IMR-90 (cell line): Measurements from ENCODE around the gene UBL3. TPM values are rescaled to one million over a fixed set of nuclear protein-coding genes. Genes with fewer than 3 reads are reported as not detected.

Experiments
- ATAC-seq: fragments of 200-7000 bp; cut with Tn5 transposase; 2 replicates; pipeline ENCODE4 v1.9.1; 2020; ENCODE audit warnings: low read depth, mild to moderate bottlenecking, moderate library complexity
- BruUV-seq: library from RNA; stranded (reverse); fragments of 400-500 nt; replicated peaks from 2 replicates; lab custom pipeline; 2021; lab: Mats Ljungman, UMichigan
- CTCF ChIA-PET: fragments of 300-600 bp; formaldehyde crosslinking; extraction: SDS; loops from one replicate; lab custom pipeline; 2021; ENCODE audit warnings: antibody characterized with exemption; lab: Yijun Ruan, JAX
- POLR2A ChIA-PET: fragments of 300-600 bp; sonication (Branson Sonifier 250); formaldehyde crosslinking; loops from one replicate; lab custom pipeline; 2022; ENCODE audit warnings: antibody characterized with exemption; ENCODE audit not compliant: unreplicated experiment; lab: Charles Lee
- DNase-seq: peaks from one replicate; pipeline ENCODE4 v3.0.0; 2013
- H2AFZ ChIP-seq: replicated peaks from 2 replicates; pipeline ENCODE3; 2013; ENCODE audit warnings: low read length, mild to moderate bottlenecking; ENCODE audit not compliant: poor library complexity
- H2AK5ac ChIP-seq: 2 replicates; pipeline ENCODE4 v1.6.1; 2013; ENCODE audit warnings: low read depth, low read length, inconsistent platforms
- H2AK9ac ChIP-seq: replicated peaks from 2 replicates; pipeline ENCODE3; 2013; ENCODE audit warnings: mild to moderate bottlenecking, low read depth, low read length, moderate library complexity; ENCODE audit not compliant: poor library complexity
- H2BK120ac ChIP-seq: 2 replicates; pipeline ENCODE4 v1.6.1; 2013; ENCODE audit warnings: low read depth, low read length, inconsistent platforms
- H2BK15ac ChIP-seq: 3 replicates; pipeline ENCODE4 v1.6.1; 2013; ENCODE audit warnings: low read depth, low read length, inconsistent platforms
- H2BK20ac ChIP-seq: 2 replicates; pipeline ENCODE4 v1.6.1; 2013; ENCODE audit warnings: low read depth, mild to moderate bottlenecking, inconsistent platforms, low read length, moderate library complexity
- H2BK5ac ChIP-seq: 2 replicates; pipeline ENCODE4 v1.6.1; 2013; ENCODE audit warnings: mild to moderate bottlenecking, low read depth, low read length, inconsistent platforms; ENCODE audit not compliant: poor library complexity, severe bottlenecking
- H3K14ac ChIP-seq: replicated peaks from 2 replicates; pipeline ENCODE4 v1.6.1; 2013; ENCODE audit warnings: low read depth, low read length, inconsistent platforms
- H3K18ac ChIP-seq: 2 replicates; pipeline ENCODE4 v1.6.1; 2013; ENCODE audit warnings: low read depth, low read length, control low read depth
- H3K23ac ChIP-seq: 2 replicates; pipeline ENCODE4 v1.6.1; 2013; ENCODE audit warnings: low read depth, low read length, inconsistent platforms
- H3K27ac ChIP-seq: 2 replicates; pipeline ENCODE4 v1.5.1; 2013; ENCODE audit warnings: mild to moderate bottlenecking, control low read depth, low read length; ENCODE audit not compliant: insufficient read depth
- H3K27me3 ChIP-seq: 2 replicates; pipeline ENCODE4 v1.6.1; 2013; ENCODE audit warnings: low read length; ENCODE audit not compliant: control insufficient read depth, insufficient read depth
- H3K36me3 ChIP-seq: 2 replicates; pipeline ENCODE4 v1.6.1; 2013; ENCODE audit warnings: low read length, mixed read lengths; ENCODE audit not compliant: control insufficient read depth, insufficient read depth
- H3K4ac ChIP-seq: 2 replicates; pipeline ENCODE4 v1.6.1; 2013; ENCODE audit warnings: low read depth, low read length, inconsistent platforms
- H3K4me1 ChIP-seq: 2 replicates; pipeline ENCODE4 v1.6.1; 2013; ENCODE audit warnings: low read length, mixed read lengths; ENCODE audit not compliant: control insufficient read depth, insufficient read depth
- H3K4me2 ChIP-seq: 2 replicates; pipeline ENCODE4 v1.6.1; 2013; ENCODE audit warnings: low read depth, mild to moderate bottlenecking, control low read depth, low read length, moderate library complexity
- H3K4me3 ChIP-seq: 2 replicates; pipeline ENCODE4 v1.5.1; 2013; ENCODE audit warnings: low read depth, mild to moderate bottlenecking, control low read depth, low read length, moderate library complexity; ENCODE audit not compliant: insufficient read depth
- H3K56ac ChIP-seq: 2 replicates; pipeline ENCODE4 v1.6.1; 2013; ENCODE audit warnings: low read length, inconsistent platforms; ENCODE audit not compliant: insufficient read depth; ENCODE audit errors: extremely low read depth
- H3K79me1 ChIP-seq, 2 experiments: 2 replicates each; pipeline ENCODE4 v1.6.1; 2013; ENCODE audit warnings: low read length in 2 of 2, inconsistent platforms in 1 of 2, low read depth in 1 of 2
- H3K9ac ChIP-seq: 2 replicates; pipeline ENCODE4 v1.6.1; 2013; ENCODE audit warnings: low read depth, low read length, control low read depth
- H3K9me1 ChIP-seq: 2 replicates; pipeline ENCODE4 v1.6.1; 2013; ENCODE audit warnings: low read length, inconsistent platforms; ENCODE audit not compliant: insufficient read depth
- H3K9me3 ChIP-seq: 2 replicates; pipeline ENCODE4 v1.6.1; 2013; ENCODE audit warnings: low read length; ENCODE audit not compliant: control insufficient read depth, insufficient read depth
- H4K20me1 ChIP-seq: 2 replicates; pipeline ENCODE4 v1.6.1; 2013; ENCODE audit warnings: low read length, inconsistent platforms; ENCODE audit not compliant: insufficient read depth
- H4K5ac ChIP-seq: 2 replicates; pipeline ENCODE4 v1.6.1; 2013; ENCODE audit warnings: mild to moderate bottlenecking, low read depth, low read length, control low read depth
- H4K8ac ChIP-seq, 2 experiments: 2 replicates each; pipeline ENCODE4 v1.6.1; 2013; ENCODE audit warnings: low read depth in 2 of 2, low read length in 2 of 2, control low read depth in 1 of 2, inconsistent platforms in 1 of 2
- H4K91ac ChIP-seq: 2 replicates; pipeline ENCODE4 v1.6.1; 2013; ENCODE audit warnings: low read depth, low read length, inconsistent platforms; ENCODE audit not compliant: insufficient read depth
- BHLHE40 ChIP-seq: fragments of 150-350 bp; IDR thresholded peaks from 2 replicates; pipeline ENCODE4 v1.6.1; 2016; ENCODE audit warnings: mild to moderate bottlenecking, low read depth, low read length
- CEBPB ChIP-seq: IDR thresholded peaks from 2 replicates; pipeline ENCODE4 v1.6.1; 2012; ENCODE audit warnings: low read depth, low read length, improper control_type of control experiment
- CHD1 ChIP-seq: IDR thresholded peaks from 2 replicates; pipeline ENCODE4 v1.6.1; 2012; ENCODE audit warnings: low read depth, low read length, improper control_type of control experiment
- FOS ChIP-seq: fragments of 150-350 bp; IDR thresholded peaks from 2 replicates; pipeline ENCODE4 v1.6.1; 2016; ENCODE audit warnings: low read depth, low read length
- MAFK ChIP-seq: IDR thresholded peaks from 2 replicates; pipeline ENCODE4 v1.6.1; 2012; ENCODE audit warnings: low read depth, low read length, improper control_type of control experiment
- MAZ ChIP-seq: IDR thresholded peaks from 2 replicates; pipeline ENCODE4 v1.6.1; 2012; ENCODE audit warnings: low read depth, mild to moderate bottlenecking, low read length, improper control_type of control experiment, moderate library complexity, borderline replicate concordance
- MXI1 ChIP-seq: IDR thresholded peaks from 2 replicates; pipeline ENCODE4 v1.6.1; 2012; ENCODE audit warnings: low read depth, mild to moderate bottlenecking, low read length, moderate library complexity, borderline replicate concordance
- NFE2L2 ChIP-seq: fragments of 150-350 bp; IDR thresholded peaks from 2 replicates; pipeline ENCODE4 v1.6.1; 2016; ENCODE audit warnings: low read depth, mild to moderate bottlenecking, low read length
- POLR2A ChIP-seq: IDR thresholded peaks from 2 replicates; pipeline ENCODE4 v1.6.1; 2012; ENCODE audit warnings: mild to moderate bottlenecking, low read depth, low read length
- RAD21 ChIP-seq: IDR thresholded peaks from 2 replicates; pipeline ENCODE4 v1.6.1; 2012; ENCODE audit warnings: low read length, improper control_type of control experiment
- RCOR1 ChIP-seq: IDR thresholded peaks from 2 replicates; pipeline ENCODE4 v1.6.1; 2012; ENCODE audit warnings: mild to moderate bottlenecking, low read length, improper control_type of control experiment; ENCODE audit not compliant: insufficient replicate concordance
- RFX5 ChIP-seq: IDR thresholded peaks from 2 replicates; pipeline ENCODE4 v1.8.0; 2012; ENCODE audit warnings: low read depth, mild to moderate bottlenecking, low read length, moderate library complexity
- SMC3 ChIP-seq: fragments of 150-350 bp; IDR thresholded peaks from 2 replicates; pipeline ENCODE4 v1.6.1; 2016; ENCODE audit warnings: low read depth, mild to moderate bottlenecking, antibody characterized with exemption, low read length, moderate library complexity
- WGBS, 2 experiments: methylation state at CpG; one replicate each; pipeline versions ENCODE4 v1.1.5 to v1.1.7; 2013; ENCODE audit warnings: missing lambda C conversion rate in 2 of 2; ENCODE audit not compliant: insufficient read length in 1 of 2; ENCODE audit errors: extremely low coverage in 2 of 2; 5-methylcytosine and 5-hydroxymethylcytosine counted together
- dilution Hi-C: fragments of 300-500 bp; cut with HindIII; formaldehyde crosslinking; loops from one replicate; pipeline ENCODE4 v1.14.3; 2018; ENCODE audit warnings: low sequenced_read_pairs; ENCODE audit not compliant: unreplicated experiment
- in situ Hi-C: fragments of 300-500 bp; cut with MboI; formaldehyde crosslinking; loops from 3 replicates; pipeline ENCODE4 v1.14.3; 2019; ENCODE audit warnings: low sequenced_read_pairs, inconsistent platforms, mixed read lengths
- intact Hi-C: fragments of 100-400 bp; cut with micrococcal nuclease; formaldehyde crosslinking; loops from 2 replicates; pipeline ENCODE4 v1.10.0; 2022
- polyA plus RNA-seq, 3 experiments: library from polyadenylated mRNA; depleted of rRNA; stranded (reverse); fragments of >200 nt; gene quantifications; 2 replicates each; pipeline ENCODE4 v1.2.3, GENCODE V29; 2012; ENCODE audit warnings: low replicate concordance in 1 of 3
- total RNA-seq: library from RNA; depleted of rRNA; stranded (reverse); fragments of >200 nt; gene quantifications from 2 replicates; pipeline ENCODE4 v1.2.3, GENCODE V29; 2012
- TF ChIP-seq, protein P1 (sequence below): conservative IDR thresholded peaks from 2 replicates; pipeline ENCODE4 v1.5.1; 2012; ENCODE audit warnings: mild to moderate bottlenecking, low read depth, low read length, improper control_type of control experiment
- TF ChIP-seq, protein P2 (sequence below): fragments of 150-350 bp; IDR thresholded peaks from 2 replicates; pipeline ENCODE4 v1.6.1; 2016; ENCODE audit warnings: low read depth, mild to moderate bottlenecking, low read length, moderate library complexity, borderline replicate concordance
- TF ChIP-seq, protein P3 (sequence below): fragments of 150-350 bp; IDR thresholded peaks from 2 replicates; pipeline ENCODE4 v1.6.1; 2017; ENCODE audit warnings: mild to moderate bottlenecking, antibody characterized with exemption, low read length, low read depth

Gene UBL3
- total and polyA plus RNA-seq, 2 of the 4 experiments (the other 2 are of a cell fraction): 16.0 to 19.9 TPM

DNA sequence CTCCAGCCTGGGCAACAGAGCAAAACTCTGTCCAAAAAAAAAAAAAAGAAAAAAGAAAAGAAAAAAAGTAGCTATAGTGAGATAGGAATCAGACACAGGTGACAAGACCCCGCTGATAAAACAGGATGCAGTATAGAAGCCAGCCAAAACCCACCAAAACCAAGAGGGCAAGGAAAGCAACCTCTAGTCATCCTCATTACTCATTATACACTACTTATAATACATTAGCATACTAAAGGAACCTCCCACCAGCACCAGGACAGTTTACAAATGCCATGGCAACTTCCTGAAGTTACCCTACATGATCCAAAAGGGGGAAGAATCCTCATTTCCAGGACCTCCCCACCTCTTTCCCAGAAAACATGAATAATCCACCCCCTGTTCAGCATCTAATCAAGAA is 35.6 kb upstream of the UBL3 start:
- Histone ChIP-seq H3K9me1 (no peaks in the 10 kb centered on the region; the same call in 1 of the 2 replicates), H4K20me1 (no peaks in the 10 kb centered on the region), H3K79me1 (no peaks in the 10 kb centered on the region), H4K8ac (no peak overlapping the region), H2AK5ac (no peak overlapping the region), H3K18ac (no peak overlapping the region), H2BK15ac (no peak overlapping the region), H2AFZ (no peak overlapping the region), H4K91ac (no peak overlapping the region), H3K23ac (no peak overlapping the region), H2BK120ac (no peak overlapping the region), H3K36me3 (no peaks in the 10 kb centered on the region), H3K9me3 (no peaks in the 10 kb centered on the region), H3K27ac (no peak overlapping the region), H2BK5ac (no peak overlapping the region), H3K4ac (no peak overlapping the region), H3K14ac (no peak overlapping the region), H2BK20ac (no peak overlapping the region), H3K56ac (no peak overlapping the region), H3K4me1 (peaks cover 3% of the 10 kb centered on the region; the same call in 1 of the 2 replicates), H4K5ac (no peak overlapping the region), H3K27me3 (no peaks in the 10 kb centered on the region), H2AK9ac (no peak overlapping the region), H3K4me3 (no peak overlapping the region), H3K4me2 (no peak overlapping the region), H3K9ac (no peak overlapping the region)
- BruUV-seq: no TSS peak
- no CpG with 5 or more reads among the region's 1 CpG for WGBS, 2 experiments
- intact Hi-C loops (no loop called here), in situ Hi-C loops (no loop called here), dilution Hi-C loops (no loop called here)
- no peak for ATAC-seq
- ChIA-PET CTCF (no interaction called here), POLR2A (interaction anchor here (0.7 kb wide), 1 partner anchor 16 kb away, joined by 3 read pairs; no protein-coding TSS in a partner anchor)
- DNase-seq: no peak
- TF ChIP-seq RCOR1 (no peak), MAZ (no peak), POLR2A (no peak), CHD1 (no peak), FOS (no peak), CEBPB (no peak), NFE2L2 (no peak), RAD21 (no peak), BHLHE40 (no peak), MAFK (no peak), SMC3 (no peak), RFX5 (no peak), MXI1 (no peak)
- TF ChIP-seq, protein P1, sequence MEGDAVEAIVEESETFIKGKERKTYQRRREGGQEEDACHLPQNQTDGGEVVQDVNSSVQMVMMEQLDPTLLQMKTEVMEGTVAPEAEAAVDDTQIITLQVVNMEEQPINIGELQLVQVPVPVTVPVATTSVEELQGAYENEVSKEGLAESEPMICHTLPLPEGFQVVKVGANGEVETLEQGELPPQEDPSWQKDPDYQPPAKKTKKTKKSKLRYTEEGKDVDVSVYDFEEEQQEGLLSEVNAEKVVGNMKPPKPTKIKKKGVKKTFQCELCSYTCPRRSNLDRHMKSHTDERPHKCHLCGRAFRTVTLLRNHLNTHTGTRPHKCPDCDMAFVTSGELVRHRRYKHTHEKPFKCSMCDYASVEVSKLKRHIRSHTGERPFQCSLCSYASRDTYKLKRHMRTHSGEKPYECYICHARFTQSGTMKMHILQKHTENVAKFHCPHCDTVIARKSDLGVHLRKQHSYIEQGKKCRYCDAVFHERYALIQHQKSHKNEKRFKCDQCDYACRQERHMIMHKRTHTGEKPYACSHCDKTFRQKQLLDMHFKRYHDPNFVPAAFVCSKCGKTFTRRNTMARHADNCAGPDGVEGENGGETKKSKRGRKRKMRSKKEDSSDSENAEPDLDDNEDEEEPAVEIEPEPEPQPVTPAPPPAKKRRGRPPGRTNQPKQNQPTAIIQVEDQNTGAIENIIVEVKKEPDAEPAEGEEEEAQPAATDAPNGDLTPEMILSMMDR: no peak
- TF ChIP-seq, protein P2, sequence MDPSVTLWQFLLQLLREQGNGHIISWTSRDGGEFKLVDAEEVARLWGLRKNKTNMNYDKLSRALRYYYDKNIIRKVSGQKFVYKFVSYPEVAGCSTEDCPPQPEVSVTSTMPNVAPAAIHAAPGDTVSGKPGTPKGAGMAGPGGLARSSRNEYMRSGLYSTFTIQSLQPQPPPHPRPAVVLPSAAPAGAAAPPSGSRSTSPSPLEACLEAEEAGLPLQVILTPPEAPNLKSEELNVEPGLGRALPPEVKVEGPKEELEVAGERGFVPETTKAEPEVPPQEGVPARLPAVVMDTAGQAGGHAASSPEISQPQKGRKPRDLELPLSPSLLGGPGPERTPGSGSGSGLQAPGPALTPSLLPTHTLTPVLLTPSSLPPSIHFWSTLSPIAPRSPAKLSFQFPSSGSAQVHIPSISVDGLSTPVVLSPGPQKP: no peak
- TF ChIP-seq, protein P3, sequence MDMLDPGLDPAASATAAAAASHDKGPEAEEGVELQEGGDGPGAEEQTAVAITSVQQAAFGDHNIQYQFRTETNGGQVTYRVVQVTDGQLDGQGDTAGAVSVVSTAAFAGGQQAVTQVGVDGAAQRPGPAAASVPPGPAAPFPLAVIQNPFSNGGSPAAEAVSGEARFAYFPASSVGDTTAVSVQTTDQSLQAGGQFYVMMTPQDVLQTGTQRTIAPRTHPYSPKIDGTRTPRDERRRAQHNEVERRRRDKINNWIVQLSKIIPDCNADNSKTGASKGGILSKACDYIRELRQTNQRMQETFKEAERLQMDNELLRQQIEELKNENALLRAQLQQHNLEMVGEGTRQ: no peak
